ENCODE results near the gene CERS1. TPM values are rescaled to one million over a fixed set of nuclear protein-coding genes. Genes with fewer than 3 reads are reported as not detected.

Gene CERS1
- polyA plus RNA-seq, 1 experiment, result 1.8 TPM

- CTCF ChIA-PET, result interaction anchor here (0.6 to 4.2 kb wide), 3 partner anchors 95 to 262 kb away, joined by 3 to 38 read pairs (median 6); partner anchors contain the start of gene REX1BD
- Histone ChIP-seq H3K9me3 (ENCODE audit: control insufficient read depth, insufficient read depth, low read length) (no peaks in the 10 kb centered on the region; the same call in 1 of the 2 replicates), H3K4me3 (ENCODE audit: low read depth, low read length) (no peak overlapping the region), H3K27me3 (ENCODE audit: control insufficient read depth, insufficient read depth, low read length) (no peaks in the 10 kb centered on the region), H3K27ac (ENCODE audit: low read depth, low read length) (no peak overlapping the region)
- DNase-seq (ENCODE audit: low read depth, low spot score), result no peak
- no peak for TF ChIP-seq CTCF (IDR thresholded peaks at IDR 0.05; ENCODE audit: low read depth, low read length)
- POLR2A ChIA-PET, result interaction anchor here (0.6 kb wide), 1 partner anchor 55 kb away, joined by 4 read pairs; no protein-coding TSS in a partner anchor
These were observed 45.2 kb downstream of the CERS1 start for GRCh38 chr19:18850471-18851375.

GRCh38 chr19:18849838-18850400 lies 46.0 kb downstream of the CERS1 start:
- H3K27ac ChIP-seq (ENCODE audit: low read depth, low read length), result peak overlapping the region; percentile 52

GRCh38 chr19:18848878-18849661 lies 46.9 kb downstream of the CERS1 start:
- Histone ChIP-seq H3K27me3 (ENCODE audit: control insufficient read depth, insufficient read depth, low read length) (no peaks in the 10 kb centered on the region), H3K27ac (ENCODE audit: low read depth, low read length) (peak overlapping the region; percentile 63), H3K9me3 (ENCODE audit: control insufficient read depth, insufficient read depth, low read length) (no peaks in the 10 kb centered on the region; the same call in 1 of the 2 replicates), H3K4me3 (ENCODE audit: low read depth, low read length) (no peak overlapping the region)
- CTCF ChIA-PET, result interaction anchor here (1.0 to 4.2 kb wide), 8 partner anchors 10 to 398 kb away, joined by 4 to 50 read pairs (median 25); partner anchors contain the start of gene REX1BD
- TF ChIP-seq CTCF (IDR thresholded peaks at IDR 0.05; ENCODE audit: low read depth, low read length), result no peak
- POLR2A ChIA-PET, result interaction anchor here (1.0 kb wide), 1 partner anchor 18 kb away, joined by 4 read pairs; no protein-coding TSS in a partner anchor
- DNase-seq (ENCODE audit: low read depth, low spot score), result no peak

More at GRCh38 chr19:18849838-18850400, 46.0 kb downstream of the CERS1 start:
- no peak overlapping the region for H3K4me3 ChIP-seq (ENCODE audit: low read depth, low read length)
- no peak for DNase-seq (ENCODE audit: low read depth, low spot score)
- POLR2A ChIA-PET, result no interaction called here
- TF ChIP-seq CTCF (IDR thresholded peaks at IDR 0.05; ENCODE audit: low read depth, low read length), result no peak
- CTCF ChIA-PET, result interaction anchor here (0.6 to 4.2 kb wide), 3 partner anchors 94 to 261 kb away, joined by 3 to 38 read pairs (median 6); partner anchors contain the start of gene REX1BD
- no peaks in the 10 kb centered on the region for H3K27me3 ChIP-seq (ENCODE audit: control insufficient read depth, insufficient read depth, low read length)
- H3K9me3 ChIP-seq (ENCODE audit: control insufficient read depth, insufficient read depth, low read length), result no peaks in the 10 kb centered on the region; the same call in 1 of the 2 replicates

GRCh38 chr19:18847549-18848463 lies 48.2 kb downstream of the CERS1 start:
- no peak for DNase-seq (ENCODE audit: low read depth, low spot score)
- H3K4me3 ChIP-seq (ENCODE audit: low read depth, low read length), result no peak overlapping the region
- no peak for TF ChIP-seq CTCF (IDR thresholded peaks at IDR 0.05; ENCODE audit: low read depth, low read length)
- H3K9me3 ChIP-seq (ENCODE audit: control insufficient read depth, insufficient read depth, low read length), result no peaks in the 10 kb centered on the region; the same call in 1 of the 2 replicates
- ChIA-PET POLR2A (interaction anchor here (0.8 to 1.5 kb wide), 6 partner anchors 15 to 276 kb away, joined by 3 to 5 read pairs (median 4); partner anchors contain the start of genes UBA52 and UPF1), CTCF (interaction anchor here (0.5 to 4.2 kb wide), 32 partner anchors 7 to 399 kb away, joined by 3 to 50 read pairs (median 5); partner anchors contain the start of genes REX1BD and UBA52)
- H3K27ac ChIP-seq (ENCODE audit: low read depth, low read length), result no peak overlapping the region
- no peaks in the 10 kb centered on the region for H3K27me3 ChIP-seq (ENCODE audit: control insufficient read depth, insufficient read depth, low read length)

All from AG04450 (cell line).